PC-3 (cell line): ENCODE results near the gene SESTD1. TPM values are rescaled to one million over a fixed set of nuclear protein-coding genes. Genes with fewer than 3 reads are reported as not detected.

ENCODE experiments used
- ATAC-seq: fragments of 200-7000 bp; cut with Tn5 transposase; 2 replicates; pipeline ENCODE4 v1.9.1; 2020; ENCODE audit warnings: mild to moderate bottlenecking, moderate library complexity
- BruUV-seq: library from RNA; stranded (reverse); fragments of 400-500 nt; replicated peaks from 2 replicates; lab custom pipeline; 2021; lab: Mats Ljungman, UMichigan
- CTCF ChIA-PET: fragments of 300-600 bp; sonication (Branson Sonifier 250); formaldehyde crosslinking; loops from one replicate; lab custom pipeline; 2022; ENCODE audit warnings: antibody characterized with exemption; lab: Charles Lee
- POLR2A ChIA-PET: fragments of 300-600 bp; sonication (Branson Sonifier 250); formaldehyde crosslinking; loops from one replicate; lab custom pipeline; 2022; ENCODE audit warnings: antibody characterized with exemption; ENCODE audit not compliant: unreplicated experiment; lab: Charles Lee
- DNase-seq: peaks from one replicate; pipeline ENCODE4 v3.0.0-alpha.2; 2015
- H2AFZ ChIP-seq: fragments of 300-600 bp; sonication (generic); 2 replicates; pipeline ENCODE4 v1.6.0; 2016; ENCODE audit warnings: antibody characterized with exemption, low read length
- H3F3A ChIP-seq: fragments of 300-600 bp; sonication (generic); one replicate; pipeline ENCODE4 v1.6.0; 2017; ENCODE audit warnings: antibody characterized with exemption, low read length, control low read depth, mild to moderate bottlenecking; ENCODE audit not compliant: unreplicated experiment
- H3K27ac ChIP-seq: fragments of 300-600 bp; sonication (generic); 2 replicates; pipeline ENCODE4 v1.5.1; 2016; ENCODE audit warnings: mild to moderate bottlenecking, low read length
- H3K27me3 ChIP-seq: fragments of 300-600 bp; sonication (generic); 2 replicates; pipeline ENCODE4 v1.6.1; 2016; ENCODE audit warnings: low read length, mixed read lengths
- H3K36me3 ChIP-seq: fragments of 300-600 bp; sonication (generic); 2 replicates; pipeline ENCODE4 v1.6.1; 2016; ENCODE audit warnings: low read depth, mixed run types, low read length, mixed read lengths
- H3K4me1 ChIP-seq: fragments of 300-600 bp; sonication (generic); 2 replicates; pipeline ENCODE4 v1.5.1; 2016; ENCODE audit warnings: low read length; ENCODE audit not compliant: insufficient read depth
- H3K4me2 ChIP-seq: fragments of 300-600 bp; sonication (generic); 2 replicates; pipeline ENCODE4 v1.6.0; 2016; ENCODE audit warnings: low read length
- H3K4me3 ChIP-seq: fragments of 300-600 bp; sonication (generic); 2 replicates; pipeline ENCODE4 v1.5.1; 2016; ENCODE audit warnings: mild to moderate bottlenecking, low read length, mixed read lengths
- H3K79me2 ChIP-seq: fragments of 300-600 bp; sonication (generic); 2 replicates; pipeline ENCODE4 v1.6.1; 2017; ENCODE audit warnings: low read length, mixed read lengths
- H3K9ac ChIP-seq: fragments of 300-600 bp; sonication (generic); 2 replicates; pipeline ENCODE4 v1.6.0; 2016; ENCODE audit warnings: mild to moderate bottlenecking, low read length
- H3K9me2 ChIP-seq: fragments of 300-600 bp; sonication (generic); replicated peaks from 2 replicates; pipeline ENCODE4 v1.6.1; 2016; ENCODE audit warnings: mixed run types, low read length, mixed read lengths
- H3K9me3 ChIP-seq: fragments of 300-600 bp; sonication (generic); 2 replicates; pipeline ENCODE4 v1.6.1; 2016; ENCODE audit warnings: low read length, mixed read lengths
- H4K20me1 ChIP-seq: fragments of 300-600 bp; sonication (generic); 2 replicates; pipeline ENCODE4 v1.6.1; 2016; ENCODE audit warnings: low read length, mixed read lengths
- EZH2 ChIP-seq: fragments of 300-600 bp; sonication (generic); IDR thresholded peaks from one replicate; pipeline ENCODE4 v1.6.1; 2017; ENCODE audit warnings: antibody characterized with exemption, mild to moderate bottlenecking, low read length; ENCODE audit not compliant: unreplicated experiment
- EZH2phosphoT487 ChIP-seq: fragments of 300-600 bp; sonication (generic); IDR thresholded peaks from 2 replicates; pipeline ENCODE4 v1.6.1; 2018; ENCODE audit warnings: mild to moderate bottlenecking, antibody characterized with exemption, low read length, borderline replicate concordance
- intact Hi-C: fragments of 100-400 bp; cut with micrococcal nuclease; formaldehyde crosslinking; loops from 2 replicates; pipeline ENCODE4 v1.9.0; 2023
- total RNA-seq: library from RNA; depleted of rRNA; stranded (reverse); fragments of >200 nt; gene quantifications from 2 replicates; pipeline ENCODE4 v1.2.3, GENCODE V29; 2014
- TF ChIP-seq, protein P1 (sequence below): fragments of 300-600 bp; sonication (generic); conservative IDR thresholded peaks from 2 replicates; pipeline ENCODE4 v1.5.1; 2017; ENCODE audit warnings: antibody characterized with exemption, low read depth, mild to moderate bottlenecking, low read length

SESTD1 gene
- total RNA-seq, 1 experiment from 2014 or later: 12.2 TPM

DNA sequence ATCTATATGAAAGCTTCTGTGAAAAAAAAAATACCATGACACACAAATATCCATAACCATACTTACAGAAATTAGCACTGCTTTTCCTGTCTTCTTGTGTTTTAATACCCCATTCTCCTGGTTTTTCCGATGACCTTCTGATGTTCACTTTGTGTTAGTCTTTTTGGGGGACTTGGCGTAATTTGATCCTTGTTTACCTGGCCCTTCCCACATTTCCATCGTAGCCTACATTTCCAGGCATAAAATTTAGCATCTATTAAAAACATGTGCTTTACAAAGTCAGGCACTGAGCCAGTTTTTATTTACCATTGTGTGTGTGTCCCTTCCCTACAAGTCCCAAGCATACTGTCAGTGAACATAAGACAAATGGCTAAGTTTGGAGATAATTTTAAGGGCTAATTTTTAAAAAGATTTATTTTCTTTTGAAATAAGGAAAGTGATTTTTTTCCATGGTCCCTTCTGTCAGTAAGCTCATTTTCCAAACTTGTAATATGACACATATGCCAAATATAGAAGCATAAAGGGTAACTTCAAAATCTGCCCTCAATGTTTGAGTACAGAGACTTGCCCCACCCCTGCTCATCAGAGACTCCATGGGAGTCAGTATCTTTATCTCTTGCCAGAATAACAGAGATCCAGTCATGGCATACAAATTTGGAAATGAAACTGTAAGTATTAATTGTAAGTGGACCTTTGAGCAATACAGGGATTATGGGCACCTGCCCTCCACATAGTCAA, 27.3 kb downstream of the SESTD1 start:
- peak overlapping the region; percentile 34 for H3K4me2 ChIP-seq
- H3K27me3 ChIP-seq: no peaks in the 10 kb centered on the region
- peaks cover 75% of the 10 kb centered on the region for H3K79me2 ChIP-seq
- no peaks in the 10 kb centered on the region for H3K9me2 ChIP-seq
- BruUV-seq: no TSS peak
- H3K36me3 ChIP-seq: no peaks in the 10 kb centered on the region
- peaks cover 6% of the 10 kb centered on the region for H3F3A ChIP-seq
- TF ChIP-seq EZH2phosphoT487: no peak
- TF ChIP-seq EZH2: no peak
- TF ChIP-seq, protein P1, sequence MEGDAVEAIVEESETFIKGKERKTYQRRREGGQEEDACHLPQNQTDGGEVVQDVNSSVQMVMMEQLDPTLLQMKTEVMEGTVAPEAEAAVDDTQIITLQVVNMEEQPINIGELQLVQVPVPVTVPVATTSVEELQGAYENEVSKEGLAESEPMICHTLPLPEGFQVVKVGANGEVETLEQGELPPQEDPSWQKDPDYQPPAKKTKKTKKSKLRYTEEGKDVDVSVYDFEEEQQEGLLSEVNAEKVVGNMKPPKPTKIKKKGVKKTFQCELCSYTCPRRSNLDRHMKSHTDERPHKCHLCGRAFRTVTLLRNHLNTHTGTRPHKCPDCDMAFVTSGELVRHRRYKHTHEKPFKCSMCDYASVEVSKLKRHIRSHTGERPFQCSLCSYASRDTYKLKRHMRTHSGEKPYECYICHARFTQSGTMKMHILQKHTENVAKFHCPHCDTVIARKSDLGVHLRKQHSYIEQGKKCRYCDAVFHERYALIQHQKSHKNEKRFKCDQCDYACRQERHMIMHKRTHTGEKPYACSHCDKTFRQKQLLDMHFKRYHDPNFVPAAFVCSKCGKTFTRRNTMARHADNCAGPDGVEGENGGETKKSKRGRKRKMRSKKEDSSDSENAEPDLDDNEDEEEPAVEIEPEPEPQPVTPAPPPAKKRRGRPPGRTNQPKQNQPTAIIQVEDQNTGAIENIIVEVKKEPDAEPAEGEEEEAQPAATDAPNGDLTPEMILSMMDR: no peak
- peaks cover 5% of the 10 kb centered on the region; the same call in 1 of the 2 replicates for H4K20me1 ChIP-seq
- peak overlapping the region; percentile 13; the same call in 1 of the 2 replicates for H3K27ac ChIP-seq
- no peak overlapping the region for H3K9ac ChIP-seq
- ChIA-PET POLR2A (interaction anchor here (0.6 kb wide), 1 partner anchor 218 kb away, joined by 3 read pairs; no protein-coding TSS in a partner anchor), CTCF (no interaction called here)
- H3K4me1 ChIP-seq: peaks cover 60% of the 10 kb centered on the region
- H3K9me3 ChIP-seq: no peaks in the 10 kb centered on the region
- no peak for ATAC-seq
- no peak overlapping the region for H2AFZ ChIP-seq
- intact Hi-C loops: no loop called here
- DNase-seq: peak; percentile 19
- no peak overlapping the region for H3K4me3 ChIP-seq

- Histone ChIP-seq H3K27ac (no peak overlapping the region), H3K27me3 (no peaks in the 10 kb centered on the region), H3K4me1 (peaks cover 45% of the 10 kb centered on the region), H4K20me1 (peaks cover 5% of the 10 kb centered on the region; the same call in 1 of the 2 replicates), H3K9me2 (no peaks in the 10 kb centered on the region), H3K9ac (no peak overlapping the region), H3K4me2 (no peak overlapping the region), H3K4me3 (no peak overlapping the region), H3K36me3 (no peaks in the 10 kb centered on the region), H3K79me2 (peaks cover 71% of the 10 kb centered on the region), H2AFZ (no peak overlapping the region), H3K9me3 (no peaks in the 10 kb centered on the region), H3F3A (peaks cover 6% of the 10 kb centered on the region)
- TF ChIP-seq, protein P1: no peak
- no peak for TF ChIP-seq EZH2
- no TSS peak for BruUV-seq
- no peak for ATAC-seq
- DNase-seq: peak; percentile 1
- intact Hi-C loops: no loop called here
- CTCF ChIA-PET: no interaction called here
- POLR2A ChIA-PET: no interaction called here
Measured at GRCh38 chr2:179235463-179236108, 29.0 kb downstream of the SESTD1 start.
